Karpas-422 (cell line): ENCODE measurements around the gene MMP13. TPM values are rescaled to one million over a fixed set of nuclear protein-coding genes. Genes with fewer than 3 reads are reported as not detected.
"Not testable (repeated sequence)": the region's sequence is repeated elsewhere in the genome, so short reads cannot be mapped to it uniquely, and the experiment has no call there.

ENCODE experiments used
- DNase-seq: peaks from one replicate; pipeline ENCODE4 v3.0.0-alpha.2; 2015
- H2AFZ ChIP-seq: fragments of 200-600 bp; sonication (generic); 2 replicates; pipeline ENCODE4 v1.6.1; 2014; ENCODE audit warnings: antibody characterized with exemption, low read length, mixed read lengths
- H3K27ac ChIP-seq: fragments of 200-600 bp; sonication (generic); 2 replicates; pipeline ENCODE4 v1.5.1; 2014; ENCODE audit warnings: mild to moderate bottlenecking, low read length, moderate library complexity
- H3K27me3 ChIP-seq: fragments of 200-600 bp; sonication (generic); 2 replicates; pipeline ENCODE4 v1.6.1; 2014; ENCODE audit warnings: low read length, mixed read lengths
- H3K36me3 ChIP-seq: fragments of 200-600 bp; sonication (generic); 2 replicates; pipeline ENCODE4 v1.6.1; 2014; ENCODE audit warnings: low read length, mixed read lengths; ENCODE audit not compliant: insufficient read depth
- H3K4me1 ChIP-seq: fragments of 200-600 bp; sonication (generic); 2 replicates; pipeline ENCODE4 v1.6.1; 2014; ENCODE audit warnings: mild to moderate bottlenecking, low read length, mixed read lengths
- H3K4me2 ChIP-seq: fragments of 200-600 bp; sonication (generic); 2 replicates; pipeline ENCODE4 v1.6.1; 2014; ENCODE audit warnings: low read length, low read depth, mild to moderate bottlenecking; ENCODE audit not compliant: poor library complexity, severe bottlenecking
- H3K4me3 ChIP-seq: fragments of 200-600 bp; sonication (generic); 2 replicates; pipeline ENCODE4 v1.5.1; 2014; ENCODE audit warnings: mild to moderate bottlenecking, antibody characterized with exemption, low read length, mixed read lengths
- H3K79me2 ChIP-seq: fragments of 200-600 bp; sonication (generic); 2 replicates; pipeline ENCODE4 v1.6.1; 2014; ENCODE audit warnings: mild to moderate bottlenecking, low read length, mixed read lengths
- H3K9ac ChIP-seq: fragments of 200-600 bp; sonication (generic); 2 replicates; pipeline ENCODE4 v1.6.0; 2014; ENCODE audit warnings: low read length
- H3K9me2 ChIP-seq: fragments of 200-600 bp; sonication (generic), shearing (Covaris generic); replicated peaks from 2 replicates; pipeline ENCODE4 v1.6.0; 2014; ENCODE audit warnings: mild to moderate bottlenecking, low read length, moderate library complexity; ENCODE audit not compliant: insufficient read depth
- H3K9me3 ChIP-seq: fragments of 300-700, 200-600 bp; sonication (generic); 2 replicates; pipeline ENCODE4 v1.6.1; 2014; ENCODE audit warnings: low read length, mixed read lengths
- H4K20me1 ChIP-seq: fragments of 200-600 bp; sonication (generic); 2 replicates; pipeline ENCODE4 v1.6.1; 2014; ENCODE audit warnings: mild to moderate bottlenecking, antibody characterized with exemption, low read length, low read depth; ENCODE audit not compliant: insufficient read depth
- total RNA-seq: library from RNA; depleted of rRNA; stranded (reverse); fragments of >200 nt; shearing (Covaris generic); gene quantifications from 2 replicates; pipeline ENCODE4 v1.2.3, GENCODE V29; 2014; ENCODE audit warnings: low replicate concordance

Gene MMP13
- total RNA-seq, 1 experiment from 2014 or later: not detected

DNA sequence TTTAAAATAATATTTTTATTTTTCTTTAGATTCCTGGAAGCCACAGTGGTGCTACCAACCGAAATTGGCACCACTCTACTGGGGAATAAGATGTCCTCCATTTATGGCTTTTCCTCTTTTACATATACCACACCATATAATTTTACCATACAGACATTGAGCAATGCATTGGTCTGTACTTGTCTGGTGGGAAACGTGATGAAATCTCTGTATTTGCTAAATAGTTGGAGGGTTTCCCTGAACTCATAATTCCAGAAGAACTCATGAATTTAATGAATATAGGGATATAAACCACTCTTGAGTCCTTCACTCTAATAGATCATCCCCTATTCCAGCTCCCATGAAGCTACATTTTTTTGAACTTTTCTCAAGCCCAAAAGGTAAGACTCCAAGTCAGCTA, 28.0 kb upstream of the MMP13 start:
- H3K27ac ChIP-seq: no peak overlapping the region
- no peaks in the 10 kb centered on the region for H3K79me2 ChIP-seq
- DNase-seq: no peak
- H3K36me3 ChIP-seq: no peaks in the 10 kb centered on the region
- H3K9me2 ChIP-seq: no peaks in the 10 kb centered on the region
- no peak overlapping the region for H3K4me2 ChIP-seq
- no peak overlapping the region for H3K9ac ChIP-seq
- H2AFZ ChIP-seq: no peak overlapping the region
- no peaks in the 10 kb centered on the region for H4K20me1 ChIP-seq
- no peaks in the 10 kb centered on the region for H3K9me3 ChIP-seq
- H3K4me3 ChIP-seq: no peak overlapping the region
- H3K27me3 ChIP-seq: no peaks in the 10 kb centered on the region
- H3K4me1 ChIP-seq: no peaks in the 10 kb centered on the region

DNA sequence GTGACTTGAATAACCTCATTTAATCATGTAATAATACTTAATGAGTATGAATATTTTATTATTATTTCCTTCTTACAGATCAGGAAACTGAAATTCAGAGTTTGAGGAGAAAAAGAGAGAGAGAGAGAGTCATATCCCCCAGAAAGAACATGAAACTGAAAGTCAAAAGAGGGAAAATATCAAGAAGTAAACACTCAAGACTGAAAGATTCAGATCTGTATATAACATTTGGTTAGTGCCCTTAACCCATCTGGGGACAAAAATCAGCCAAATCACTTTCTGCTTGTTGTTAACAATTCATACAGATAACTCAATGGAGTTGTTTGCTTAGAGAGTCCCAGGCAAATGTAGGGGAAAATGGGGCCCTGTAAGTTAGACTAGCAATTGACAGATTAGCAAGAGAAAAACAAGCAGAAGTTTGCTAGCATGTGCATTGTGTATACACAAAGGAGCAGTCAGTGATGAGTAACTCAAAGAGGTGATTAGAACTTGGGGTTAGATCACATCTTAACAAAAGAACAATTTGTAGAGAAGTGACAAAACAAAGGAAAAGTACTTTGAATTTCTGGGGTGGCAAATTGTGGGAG, 25.9 kb upstream of the MMP13 start:
- Histone ChIP-seq H3K4me1 (no peaks in the 10 kb centered on the region), H3K27me3 (no peaks in the 10 kb centered on the region), H3K9ac (no peak overlapping the region), H3K9me3 (no peaks in the 10 kb centered on the region), H3K9me2 (no peaks in the 10 kb centered on the region), H2AFZ (no peak overlapping the region), H3K4me2 (no peak overlapping the region), H3K79me2 (no peaks in the 10 kb centered on the region), H4K20me1 (no peaks in the 10 kb centered on the region), H3K36me3 (no peaks in the 10 kb centered on the region), H3K4me3 (no peak overlapping the region), H3K27ac (no peak overlapping the region)
- DNase-seq: no peak

DNA sequence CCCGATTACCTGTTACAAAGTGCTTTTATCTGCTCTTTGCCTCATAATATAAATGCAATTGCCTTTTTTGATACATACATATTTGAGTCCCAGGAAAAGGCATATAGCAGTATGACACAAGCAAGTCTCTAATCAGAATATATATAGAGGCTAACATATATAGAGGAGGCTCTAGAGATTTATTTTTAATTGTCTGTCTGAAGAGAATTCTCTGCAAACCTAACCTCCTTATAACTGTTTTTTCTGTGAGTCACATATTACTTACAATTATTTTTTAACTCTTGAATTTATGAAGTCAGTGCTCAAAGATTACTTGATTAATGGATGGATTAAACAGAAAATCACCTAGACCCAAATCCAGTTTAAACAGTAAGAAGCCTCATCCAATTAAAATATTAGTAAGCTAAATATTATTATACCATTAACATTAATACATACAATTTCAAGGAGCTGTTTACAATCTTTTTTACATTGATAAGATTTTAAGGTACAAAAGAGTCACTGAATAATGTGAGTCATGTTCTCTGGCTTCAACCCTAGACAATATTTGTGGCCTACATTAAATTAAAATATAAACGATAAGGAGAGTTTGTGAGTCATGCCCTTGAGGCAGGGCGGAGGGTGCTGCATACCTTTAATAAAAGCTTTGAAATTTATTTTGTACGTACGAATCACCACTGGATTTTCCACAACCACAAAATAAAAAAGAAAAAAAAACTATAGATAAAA, 19.2 kb upstream of the MMP13 start:
- Histone ChIP-seq H3K4me1 (no peaks in the 10 kb centered on the region), H3K4me2 (no peak overlapping the region), H3K9ac (no peak overlapping the region), H3K9me2 (no peaks in the 10 kb centered on the region), H4K20me1 (no peaks in the 10 kb centered on the region), H3K27me3 (0 out of 2 replicates have a peak, but pooled peaks cover 5% of the 10 kb centered on the region), H2AFZ (no peak overlapping the region), H3K79me2 (no peaks in the 10 kb centered on the region), H3K9me3 (no peaks in the 10 kb centered on the region), H3K4me3 (no peak overlapping the region), H3K36me3 (no peaks in the 10 kb centered on the region), H3K27ac (no peak overlapping the region)
- no peak for DNase-seq

DNA sequence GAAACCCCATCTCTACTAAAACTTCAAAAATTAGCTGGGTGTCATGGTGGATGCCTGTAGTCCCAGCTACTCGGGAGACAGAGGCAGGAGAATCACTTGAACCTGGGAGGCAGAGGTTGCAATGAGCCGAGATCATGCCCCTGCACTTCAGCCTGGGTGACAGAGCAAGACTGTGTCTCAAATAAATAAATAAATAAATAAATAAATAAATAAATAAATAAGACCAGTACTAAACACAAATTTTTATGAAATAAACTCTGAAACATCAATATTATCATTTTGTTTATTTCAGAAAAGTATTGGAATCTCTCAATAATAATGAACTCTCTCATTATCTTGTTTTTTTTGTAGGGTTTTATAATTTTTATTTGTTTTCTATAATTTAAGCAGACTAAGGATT, 18.2 kb upstream of the MMP13 start:
- H3K9ac ChIP-seq, H3K27ac ChIP-seq, H4K20me1 ChIP-seq, H3K36me3 ChIP-seq, H2AFZ ChIP-seq, H3K9me3 ChIP-seq, H3K27me3 ChIP-seq, H3K4me2 ChIP-seq, DNase-seq, H3K4me3 ChIP-seq, H3K79me2 ChIP-seq, H3K9me2 ChIP-seq, H3K4me1 ChIP-seq: not testable (repeated sequence)

DNA sequence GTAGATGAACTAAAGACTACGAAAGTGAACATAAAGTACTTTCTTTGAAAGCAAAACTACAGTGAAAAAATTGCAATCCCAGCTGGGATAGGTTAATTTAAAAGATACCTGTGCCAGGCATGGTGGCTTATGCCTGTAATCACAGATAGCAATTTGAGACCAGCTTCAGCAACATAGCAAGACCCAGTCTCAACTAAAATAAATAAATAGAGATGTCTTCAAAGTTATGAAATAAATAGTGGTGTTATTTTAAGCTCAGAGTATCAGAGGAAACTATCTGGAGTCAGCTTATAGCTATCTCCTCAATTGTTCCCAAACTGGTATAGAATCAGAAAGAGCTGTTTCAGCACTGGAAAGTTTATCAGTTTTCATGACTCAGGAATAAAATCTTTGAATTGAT, 17.3 kb upstream of the MMP13 start:
- Histone ChIP-seq H3K36me3 (no peaks in the 10 kb centered on the region), H4K20me1 (no peaks in the 10 kb centered on the region), H3K4me1 (no peaks in the 10 kb centered on the region)

DNA sequence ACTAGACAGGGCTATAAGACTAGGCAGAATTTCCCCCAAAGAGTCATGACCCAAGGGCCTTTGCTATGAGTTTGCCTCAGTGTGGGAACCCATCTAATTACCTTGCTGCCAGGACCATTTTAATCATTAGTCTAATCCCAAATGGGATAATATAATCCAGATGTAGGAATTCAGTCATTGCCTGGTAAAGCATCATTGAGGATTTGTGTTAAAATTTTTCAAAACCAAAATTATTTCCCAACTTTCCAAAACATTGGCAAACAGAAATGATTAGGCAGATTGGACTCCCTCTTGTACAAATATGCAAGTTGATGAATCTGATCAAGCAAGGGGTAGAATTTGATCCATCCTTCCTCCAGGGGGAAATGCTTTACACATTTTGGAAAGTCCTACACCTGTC, 16.2 kb upstream of the MMP13 start:
- Histone ChIP-seq H3K9ac (no peak overlapping the region), H3K27me3 (0 out of 2 replicates have a peak, but pooled peaks cover 5% of the 10 kb centered on the region), H3K4me1 (no peaks in the 10 kb centered on the region), H3K4me3 (no peak overlapping the region), H3K9me3 (no peaks in the 10 kb centered on the region), H3K36me3 (no peaks in the 10 kb centered on the region), H2AFZ (no peak overlapping the region), H3K27ac (no peak overlapping the region), H3K9me2 (no peaks in the 10 kb centered on the region), H4K20me1 (no peaks in the 10 kb centered on the region), H3K79me2 (no peaks in the 10 kb centered on the region), H3K4me2 (no peak overlapping the region)
- DNase-seq: no peak

More for the DNA sequence above, 17.3 kb upstream of the MMP13 start:
- no peak overlapping the region for H3K4me2 ChIP-seq
- H3K79me2 ChIP-seq: no peaks in the 10 kb centered on the region
- no peak for DNase-seq
- no peaks in the 10 kb centered on the region for H3K9me3 ChIP-seq
- H2AFZ ChIP-seq: no peak overlapping the region
- H3K9ac ChIP-seq: no peak overlapping the region
- 0 out of 2 replicates have a peak, but pooled peaks cover 5% of the 10 kb centered on the region for H3K27me3 ChIP-seq
- no peak overlapping the region for H3K27ac ChIP-seq
- no peaks in the 10 kb centered on the region for H3K9me2 ChIP-seq
- H3K4me3 ChIP-seq: no peak overlapping the region

DNA sequence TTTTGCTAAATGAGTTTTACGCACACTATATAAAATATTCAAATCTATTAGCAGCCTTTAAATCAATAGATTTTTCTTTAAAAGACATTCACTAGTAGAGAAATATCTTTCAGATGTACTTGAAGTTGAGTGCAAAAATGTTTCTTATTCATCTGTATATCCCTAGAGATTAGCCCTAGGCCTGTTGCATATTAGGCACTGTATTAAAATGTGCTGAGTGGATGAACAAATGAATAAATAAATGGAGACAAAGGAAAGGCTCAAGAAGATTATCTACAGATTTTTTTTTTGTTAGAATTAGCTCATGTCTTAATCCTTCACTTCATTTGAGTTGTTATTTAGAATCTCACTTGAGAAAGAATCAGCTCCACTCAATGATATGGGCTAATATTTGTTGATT, 12.0 kb upstream of the MMP13 start:
- no peak overlapping the region for H3K27ac ChIP-seq
- H3K4me1 ChIP-seq: no peaks in the 10 kb centered on the region
- H2AFZ ChIP-seq: no peak overlapping the region
- no peak for DNase-seq
- no peaks in the 10 kb centered on the region for H3K79me2 ChIP-seq
- H3K36me3 ChIP-seq: no peaks in the 10 kb centered on the region
- H3K27me3 ChIP-seq: 0 out of 2 replicates have a peak, but pooled peaks cover 5% of the 10 kb centered on the region
- no peak overlapping the region for H3K4me3 ChIP-seq
- H3K9me2 ChIP-seq: no peaks in the 10 kb centered on the region
- H3K4me2 ChIP-seq: no peak overlapping the region
- no peak overlapping the region for H3K9ac ChIP-seq
- H3K9me3 ChIP-seq: no peaks in the 10 kb centered on the region
- no peaks in the 10 kb centered on the region for H4K20me1 ChIP-seq

DNA sequence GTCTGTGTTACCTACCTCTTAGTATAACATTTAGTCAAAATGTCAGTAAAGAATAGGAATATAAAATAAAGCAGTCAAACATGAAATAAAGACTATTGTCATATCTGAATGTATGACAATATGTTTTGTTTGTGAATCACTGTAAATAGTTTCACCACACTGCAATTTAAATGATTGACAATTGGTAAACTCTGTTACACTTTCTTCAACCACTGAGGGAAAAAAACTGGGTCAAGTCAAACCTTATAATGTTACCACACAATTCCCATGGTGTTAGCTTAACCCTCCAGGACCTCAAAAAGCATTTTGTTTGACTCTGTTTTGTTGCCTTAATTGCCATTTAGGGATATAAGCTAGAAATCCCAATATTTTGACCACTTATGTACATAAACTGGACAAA, 10.5 kb upstream of the MMP13 start:
- Histone ChIP-seq H3K4me3 (no peak overlapping the region), H3K9ac (no peak overlapping the region), H3K9me2 (no peaks in the 10 kb centered on the region), H3K4me1 (no peaks in the 10 kb centered on the region), H3K36me3 (no peaks in the 10 kb centered on the region), H2AFZ (no peak overlapping the region), H3K9me3 (no peaks in the 10 kb centered on the region), H4K20me1 (no peaks in the 10 kb centered on the region), H3K27me3 (no peaks in the 10 kb centered on the region), H3K79me2 (no peaks in the 10 kb centered on the region), H3K27ac (no peak overlapping the region), H3K4me2 (no peak overlapping the region)
- no peak for DNase-seq
